Panc1 (cell line): ENCODE data around the gene PEG3. TPM values are rescaled to one million over a fixed set of nuclear protein-coding genes. Genes with fewer than 3 reads are reported as not detected.

ENCODE experiments used
- ATAC-seq: fragments of 200-7000 bp; cut with Tn5 transposase; 2 replicates; pipeline ENCODE4 v1.9.1; 2020; ENCODE audit warnings: mild to moderate bottlenecking, moderate library complexity
- BruUV-seq: library from RNA; stranded (reverse); fragments of 400-500 nt; replicated peaks from 2 replicates; lab custom pipeline; 2021; lab: Mats Ljungman, UMichigan
- CTCF ChIA-PET: fragments of 300-600 bp; sonication (Branson Sonifier 250); formaldehyde crosslinking; loops from one replicate; lab custom pipeline; 2022; ENCODE audit warnings: antibody characterized with exemption; lab: Charles Lee
- POLR2A ChIA-PET: fragments of 300-600 bp; sonication (Branson Sonifier 250); formaldehyde crosslinking; loops from one replicate; lab custom pipeline; 2022; ENCODE audit warnings: antibody characterized with exemption; lab: Charles Lee
- DNase-seq: peaks from one replicate; pipeline ENCODE4 v3.0.0-alpha.2; 2010; ENCODE audit warnings: low read depth, low spot score
- H3K27ac ChIP-seq: 2 replicates; pipeline ENCODE4 v1.5.1; 2011; ENCODE audit warnings: mild to moderate bottlenecking, low read length, inconsistent platforms
- H3K27me3 ChIP-seq: fragments of 200-500 bp; sonication (Bioruptor generic); 2 replicates; pipeline ENCODE4 v1.6.0; 2014; ENCODE audit warnings: low read length, inconsistent platforms; ENCODE audit not compliant: control insufficient read depth, insufficient read depth
- H3K36me3 ChIP-seq: fragments of 200-500 bp; sonication (Bioruptor generic); 2 replicates; pipeline ENCODE4 v1.5.1; 2014; ENCODE audit warnings: inconsistent platforms, mild to moderate bottlenecking, low read length, moderate library complexity; ENCODE audit not compliant: control insufficient read depth, insufficient read depth
- H3K4me1 ChIP-seq: 2 replicates; pipeline ENCODE4 v1.5.1; 2011; ENCODE audit warnings: inconsistent platforms, mild to moderate bottlenecking, low read length, moderate library complexity; ENCODE audit not compliant: control insufficient read depth, insufficient read depth
- H3K4me3 ChIP-seq, 2 experiments: 2 replicates each; pipeline ENCODE4 v1.5.1; 2011 to 2012; ENCODE audit warnings: low read depth in 2 of 2, low read length in 2 of 2, mild to moderate bottlenecking in 2 of 2, inconsistent platforms in 1 of 2, moderate library complexity in 1 of 2
- H3K9me3 ChIP-seq: fragments of 200-500 bp; sonication (Bioruptor generic); 2 replicates; pipeline ENCODE4 v1.5.1; 2014; ENCODE audit warnings: low read depth, mild to moderate bottlenecking, inconsistent platforms, low read length, moderate library complexity; ENCODE audit not compliant: control insufficient read depth, insufficient read depth
- CTCF ChIP-seq: fragments of 450-650 bp; IDR thresholded peaks from 2 replicates; pipeline ENCODE4 v1.5.1; 2017; ENCODE audit warnings: mild to moderate bottlenecking
- POLR2AphosphoS5 ChIP-seq: IDR thresholded peaks from 2 replicates; pipeline ENCODE4 v1.6.1; 2012; ENCODE audit warnings: mild to moderate bottlenecking, low read depth, low read length, moderate library complexity
- REST ChIP-seq, 2 experiments: IDR thresholded peaks; 2 replicates each; pipeline ENCODE4 v1.6.1; 2011 to 2012; ENCODE audit warnings: low read depth in 2 of 2, control low read depth in 1 of 2, low read length in 1 of 2, mild to moderate bottlenecking in 1 of 2, moderate library complexity in 1 of 2; ENCODE audit not compliant: insufficient read depth in 1 of 2
- SIN3A ChIP-seq: IDR thresholded peaks from 2 replicates; pipeline ENCODE4 v1.6.1; 2012; ENCODE audit warnings: low read depth, mild to moderate bottlenecking, low read length, moderate library complexity, borderline replicate concordance; ENCODE audit not compliant: insufficient read depth
- TCF7L2 ChIP-seq: IDR thresholded peaks from 2 replicates; pipeline ENCODE4 v1.6.1; 2011; ENCODE audit warnings: mild to moderate bottlenecking, low read depth, low read length, inconsistent platforms
- in situ Hi-C: cut with HindIII; loops from 2 replicates; pipeline ENCODE4 v1.10.0; 2016; ENCODE audit warnings: low sequenced_read_pairs, low pct_unique_long_range_greater_than_20kb
- intact Hi-C: fragments of 100-400 bp; cut with micrococcal nuclease; formaldehyde crosslinking; loops from one replicate; pipeline ENCODE4 v1.10.0; 2022; ENCODE audit not compliant: unreplicated experiment
- total RNA-seq: library from RNA; stranded (reverse); gene quantifications from one replicate; pipeline ENCODE4 v1.2.1, GENCODE V29; 2021; ENCODE audit not compliant: unreplicated experiment

The PEG3 gene
- total RNA-seq, 1 experiment from 2014 or later: 0.15 TPM

GRCh38 chr19:56884441-56884840 is 43.9 kb upstream of the PEG3 start:
- TF ChIP-seq REST (IDR thresholded peaks at IDR 0.05; ENCODE audit: insufficient read depth in 1 of 2, low read depth in 2 of 2, low read length in 1 of 2) (no peak), SIN3A (no peak), CTCF (no peak)
- Histone ChIP-seq H3K27me3 (no peaks in the 10 kb centered on the region), H3K27ac (no peak overlapping the region), H3K36me3 (no peaks in the 10 kb centered on the region), H3K9me3 (no peaks in the 10 kb centered on the region), H3K4me1 (no peaks in the 10 kb centered on the region), H3K4me3 (no peak overlapping the region)
- DNase-seq (no peak), ATAC-seq (no peak)
- BruUV-seq: no TSS peak
- POLR2A ChIA-PET: no interaction called here
- intact Hi-C loops (no loop called here), in situ Hi-C loops (no loop called here)
- CTCF ChIA-PET: no interaction called here

GRCh38 chr19:56880592-56881190 is 40.2 kb upstream of the PEG3 start:
- POLR2A ChIA-PET: no interaction called here
- intact Hi-C loops (no loop called here), in situ Hi-C loops (no loop called here)
- no TSS peak for BruUV-seq
- no peak overlapping the region for H3K27ac ChIP-seq
- no peak overlapping the region for H3K4me3 ChIP-seq
- no peaks in the 10 kb centered on the region for H3K36me3 ChIP-seq
- CTCF ChIA-PET: no interaction called here
- no peak for ATAC-seq
- H3K9me3 ChIP-seq: no peaks in the 10 kb centered on the region
- DNase-seq: no peak
- TF ChIP-seq REST (IDR thresholded peaks at IDR 0.05; ENCODE audit: insufficient read depth in 1 of 2, low read depth in 2 of 2, low read length in 1 of 2) (no peak), POLR2AphosphoS5 (no peak), TCF7L2 (no peak), SIN3A (no peak), CTCF (no peak)
- no peaks in the 10 kb centered on the region for H3K4me1 ChIP-seq
- no peaks in the 10 kb centered on the region for H3K27me3 ChIP-seq
